ENCODE data around the gene ZNF525. TPM values are rescaled to one million over a fixed set of nuclear protein-coding genes. Genes with fewer than 3 reads are reported as not detected.

ZNF525 gene
- total RNA-seq, 1 donor from 2014 or later: 31.8 TPM

DNA sequence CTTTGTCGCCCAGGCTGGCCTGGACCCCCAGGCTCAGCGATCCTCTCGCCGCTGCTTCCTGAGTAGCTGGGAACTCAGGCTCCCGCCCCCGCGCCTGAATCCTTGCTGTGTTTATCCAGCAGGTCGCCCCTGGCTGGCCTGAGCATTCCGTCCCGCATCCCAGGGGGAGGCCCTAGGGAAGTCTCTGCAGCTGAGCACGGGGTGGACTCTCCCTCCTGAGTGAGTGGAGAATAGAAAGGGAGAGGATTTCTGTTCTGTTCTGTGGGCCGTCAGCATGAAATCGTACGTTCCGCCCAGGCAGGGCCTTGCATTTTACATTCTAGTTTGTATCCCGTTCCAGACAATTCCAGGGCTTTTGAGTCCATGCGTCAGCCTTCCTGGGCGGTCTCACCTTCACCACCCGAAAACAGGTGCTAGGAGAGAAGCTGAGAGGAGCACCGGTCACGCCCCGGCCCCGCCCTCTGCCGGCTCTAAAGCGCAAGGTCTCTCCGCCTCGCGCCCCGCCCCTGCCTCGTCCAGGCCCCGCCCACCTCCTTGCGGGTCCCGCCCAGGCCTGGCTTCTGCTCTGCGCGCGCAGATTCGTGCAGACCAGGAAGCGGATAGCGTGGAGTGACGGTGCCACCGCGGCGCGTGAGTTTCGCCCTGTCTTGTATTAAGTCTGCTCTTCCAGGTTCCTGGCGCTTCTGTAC lies 66.0 kb downstream of the ZNF525 start, which contains the start of gene ZNF761:
Gene ZNF761, plus strand, starts transcription at position 586 of the 689 bp plus-strand sequence. CDS start 15,285 bp downstream, outside the sequence.
- no peaks in the 10 kb centered on the region for H3K4me1 ChIP-seq
- H3K4me2 ChIP-seq: peak within 1 kb of the TSS; percentile 88
- Mint-ChIP-seq H3K27me3 (ENCODE audit: insufficient read depth, low read depth) (no peaks in the 10 kb centered on the region), H3K36me3 (peaks cover 17% of the 10 kb centered on the region), H3K4me3 (peak within 1 kb of the TSS; percentile 94), H3K27ac (no peak within 1 kb of the TSS), H3K9me3 (no peaks in the 10 kb centered on the region), H3K4me1 (peaks cover 10% of the 10 kb centered on the region)
- peak within 1 kb of the TSS; percentile 43 for H3K9ac ChIP-seq
- no peaks in the 10 kb centered on the region for H4K20me1 ChIP-seq (ENCODE audit: low read depth)
- DNase-seq (ENCODE audit: low spot score): peak; percentile 97
- no peaks in the 10 kb centered on the region for H3K9me3 ChIP-seq (ENCODE audit: low read depth)
- H3K79me2 ChIP-seq (ENCODE audit: low read depth): peaks cover 17% of the 10 kb centered on the region
- TF ChIP-seq EZH2 (IDR thresholded peaks at IDR 0.05) (no peak), EZH2phosphoT487 (IDR thresholded peaks at IDR 0.05) (no peak)
- TF ChIP-seq, protein P1, sequence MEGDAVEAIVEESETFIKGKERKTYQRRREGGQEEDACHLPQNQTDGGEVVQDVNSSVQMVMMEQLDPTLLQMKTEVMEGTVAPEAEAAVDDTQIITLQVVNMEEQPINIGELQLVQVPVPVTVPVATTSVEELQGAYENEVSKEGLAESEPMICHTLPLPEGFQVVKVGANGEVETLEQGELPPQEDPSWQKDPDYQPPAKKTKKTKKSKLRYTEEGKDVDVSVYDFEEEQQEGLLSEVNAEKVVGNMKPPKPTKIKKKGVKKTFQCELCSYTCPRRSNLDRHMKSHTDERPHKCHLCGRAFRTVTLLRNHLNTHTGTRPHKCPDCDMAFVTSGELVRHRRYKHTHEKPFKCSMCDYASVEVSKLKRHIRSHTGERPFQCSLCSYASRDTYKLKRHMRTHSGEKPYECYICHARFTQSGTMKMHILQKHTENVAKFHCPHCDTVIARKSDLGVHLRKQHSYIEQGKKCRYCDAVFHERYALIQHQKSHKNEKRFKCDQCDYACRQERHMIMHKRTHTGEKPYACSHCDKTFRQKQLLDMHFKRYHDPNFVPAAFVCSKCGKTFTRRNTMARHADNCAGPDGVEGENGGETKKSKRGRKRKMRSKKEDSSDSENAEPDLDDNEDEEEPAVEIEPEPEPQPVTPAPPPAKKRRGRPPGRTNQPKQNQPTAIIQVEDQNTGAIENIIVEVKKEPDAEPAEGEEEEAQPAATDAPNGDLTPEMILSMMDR (IDR thresholded peaks at IDR 0.05): peak; percentile 45
- H3K27ac ChIP-seq: no peak within 1 kb of the TSS
- no peaks in the 10 kb centered on the region for H3K27me3 ChIP-seq
- H3F3A ChIP-seq (ENCODE audit: low read depth): no peaks in the 10 kb centered on the region
- H2AFZ ChIP-seq (replicated peaks): peak within 1 kb of the TSS; percentile 66
- peak within 1 kb of the TSS; percentile 77 for H3K4me3 ChIP-seq
- H3K36me3 ChIP-seq: no peaks in the 10 kb centered on the region

DNA sequence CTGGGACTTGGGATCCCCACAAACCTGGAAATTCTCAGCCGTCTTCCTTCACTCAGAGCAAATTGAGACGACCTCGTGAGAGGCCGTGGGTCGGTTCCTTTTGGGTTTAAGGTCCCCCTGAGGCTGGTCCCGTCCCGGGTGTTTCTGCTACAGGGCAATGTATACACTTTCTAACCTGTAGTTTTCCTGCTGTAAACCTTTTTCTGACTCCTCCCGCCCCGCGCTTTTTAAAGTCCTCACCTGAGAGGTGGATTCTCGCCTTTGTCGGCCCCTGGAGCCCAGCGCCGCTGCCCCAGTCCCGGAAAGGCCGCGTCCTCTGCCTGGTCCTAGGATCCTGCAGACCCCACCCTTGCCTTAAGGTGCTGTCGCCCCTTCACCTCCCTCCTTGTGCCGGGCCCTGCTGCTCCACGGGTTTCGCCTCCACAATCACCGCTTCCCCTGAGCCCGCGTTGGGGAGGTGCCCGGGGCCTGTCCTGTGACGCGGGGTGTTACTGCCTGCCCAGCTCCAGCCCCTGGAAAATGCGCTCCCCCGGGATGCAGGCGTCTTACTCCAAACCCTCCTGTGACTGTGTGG lies 66.7 kb downstream of the ZNF525 start:
- peaks cover 10% of the 10 kb centered on the region for H3K4me1 Mint-ChIP-seq
- H3K36me3 Mint-ChIP-seq: peaks cover 17% of the 10 kb centered on the region
- no peaks in the 10 kb centered on the region for H3K9me3 Mint-ChIP-seq
- H3K4me3 Mint-ChIP-seq: peak overlapping the region; percentile 94
- H3F3A ChIP-seq (ENCODE audit: low read depth): no peaks in the 10 kb centered on the region
- no peaks in the 10 kb centered on the region for H4K20me1 ChIP-seq (ENCODE audit: low read depth)
- peaks cover 17% of the 10 kb centered on the region for H3K79me2 ChIP-seq (ENCODE audit: low read depth)
- H3K27me3 ChIP-seq: no peaks in the 10 kb centered on the region
- H3K27me3 Mint-ChIP-seq (ENCODE audit: insufficient read depth, low read depth): no peaks in the 10 kb centered on the region
- peak; percentile 54 for DNase-seq (ENCODE audit: low spot score)
- no peaks in the 10 kb centered on the region for H3K9me3 ChIP-seq (ENCODE audit: low read depth)
- H3K4me3 ChIP-seq: peak overlapping the region; percentile 77
- TF ChIP-seq, protein P1 (IDR thresholded peaks at IDR 0.05): no peak
- TF ChIP-seq EZH2 (IDR thresholded peaks at IDR 0.05): no peak
- TF ChIP-seq EZH2phosphoT487 (IDR thresholded peaks at IDR 0.05): no peak
- H3K4me2 ChIP-seq: peak overlapping the region; percentile 88
- H3K36me3 ChIP-seq: no peaks in the 10 kb centered on the region
- H2AFZ ChIP-seq (replicated peaks): peak overlapping the region; percentile 66
- H3K9ac ChIP-seq: peak overlapping the region; percentile 43
- H3K4me1 ChIP-seq: no peaks in the 10 kb centered on the region
- no peak overlapping the region for H3K27ac Mint-ChIP-seq
- H3K27ac ChIP-seq: no peak overlapping the region

Small RNAs within 50 kb of the gene (small RNA-seq; reads per million reads assigned to genes)
- not detected for gene RPL39P36

Other genes starting within 250 kb of the ZNF525 start
- gene ZNF415, start 232.8 kb upstream of the ZNF525 start, total RNA-seq (ENCODE audit: low replicate concordance): 20.3 and 23.9 TPM in 2 replicates
- gene ZNF347, start 206.7 kb upstream of the ZNF525 start, total RNA-seq (ENCODE audit: low replicate concordance): 15.2 and 19.9 TPM in 2 replicates
- 7.3 and 9.4 TPM in 2 replicates for gene ZNF665, start 172.3 kb upstream of the ZNF525 start, total RNA-seq (ENCODE audit: low replicate concordance)
- 70.4 and 85.7 TPM in 2 replicates for gene ZNF677, start 110.8 kb upstream of the ZNF525 start, total RNA-seq (ENCODE audit: low replicate concordance)
- gene VN1R2, start 107.4 kb upstream of the ZNF525 start, total RNA-seq (ENCODE audit: low replicate concordance): not detected in 2 replicates
- gene VN1R4, start 98.0 kb upstream of the ZNF525 start, total RNA-seq (ENCODE audit: low replicate concordance): not detected in 2 replicates
- 17.9 and 22.8 TPM in 2 replicates for gene ZNF845, start 32.0 kb upstream of the ZNF525 start, total RNA-seq (ENCODE audit: low replicate concordance)
- gene ZNF765, start 29.4 kb downstream of the ZNF525 start, total RNA-seq (ENCODE audit: low replicate concordance): 14.9 and 17.2 TPM in 2 replicates
- 17.9 and 22.1 TPM in 2 replicates for gene ZNF761, start 66.3 kb downstream of the ZNF525 start, total RNA-seq (ENCODE audit: low replicate concordance)
- gene ZNF813, start 102.0 kb downstream of the ZNF525 start, total RNA-seq (ENCODE audit: low replicate concordance): 14.2 and 24.3 TPM in 2 replicates
- 44.2 and 68.5 TPM in 2 replicates for gene ZNF331, start 172.4 kb downstream of the ZNF525 start, total RNA-seq (ENCODE audit: low replicate concordance)